ENCODE measurements around the gene GMEB2.
"Not testable (repeated sequence)": the region's sequence is repeated elsewhere in the genome, so short reads cannot be mapped to it uniquely, and the experiment has no call there.

GMEB2 gene

DNA sequence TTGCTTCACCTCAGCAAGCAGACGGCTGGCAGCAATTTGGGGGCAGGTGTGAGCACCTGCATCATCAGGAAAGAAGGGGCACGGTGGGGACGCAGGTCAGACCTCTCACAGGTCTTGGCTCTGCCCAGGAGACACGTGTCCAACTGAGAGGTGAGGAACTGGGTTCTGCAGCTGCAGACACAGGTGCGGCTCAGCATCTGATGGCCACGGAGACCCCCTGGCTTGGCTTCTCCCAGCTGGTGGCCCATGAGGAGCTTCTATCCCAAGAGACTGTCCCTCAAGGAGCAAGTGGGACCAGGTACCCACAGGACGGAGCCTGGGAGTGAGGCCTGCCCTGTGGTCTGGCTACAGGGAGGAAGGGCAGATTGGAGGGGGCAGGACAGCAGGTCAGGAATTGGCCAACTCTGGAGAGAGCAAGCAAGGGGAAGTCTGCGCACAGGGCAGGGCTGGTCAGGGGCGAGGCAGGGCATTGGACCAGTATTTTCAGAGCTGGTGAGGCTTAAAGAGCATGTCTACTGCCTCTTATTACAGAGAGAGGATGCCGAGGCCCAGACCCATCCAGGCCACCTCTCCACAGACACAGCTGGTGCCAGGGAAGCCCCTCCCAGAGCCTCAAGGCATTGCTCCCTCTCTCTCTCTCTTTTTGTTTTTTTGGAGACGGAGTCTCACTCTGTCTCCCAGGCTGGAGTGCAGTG is 22.1 kb upstream of the GMEB2 start:
- no peaks in the 10 kb centered on the region for H3K36me3 ChIP-seq (ENCODE audit: control insufficient read depth in 1 of 2, insufficient read depth in 2 of 2, low read length in 2 of 2)
- H3K4me3 ChIP-seq (ENCODE audit: low read depth in 1 of 2, low read length in 2 of 2), result no peak overlapping the region
- peaks cover 0 to 5% of the 10 kb centered on the region in 2 donors for H3K4me1 ChIP-seq (ENCODE audit: control insufficient read depth in 1 of 2, insufficient read depth in 2 of 2, low read length in 2 of 2)
- H3K27ac ChIP-seq (ENCODE audit: low read depth, low read length), result no peak overlapping the region
- no peak overlapping the region for H3K9ac ChIP-seq (ENCODE audit: low read depth in 1 of 2, low read length in 2 of 2)
- H3K27me3 ChIP-seq (ENCODE audit: control insufficient read depth in 1 of 2, insufficient read depth in 2 of 2, low read length in 2 of 2), result peaks cover 11 to 16% of the 10 kb centered on the region in 2 donors
- H3K9me3 ChIP-seq (ENCODE audit: control insufficient read depth in 1 of 2, low read length in 2 of 2), result no peaks in the 10 kb centered on the region

- H3K4me1 ChIP-seq (ENCODE audit: control insufficient read depth in 1 of 2, insufficient read depth in 2 of 2, low read length in 2 of 2), result no peaks in the 10 kb centered on the region
- H3K9me3 ChIP-seq (ENCODE audit: control insufficient read depth in 1 of 2, low read length in 2 of 2), result no peaks in the 10 kb centered on the region
- H3K27me3 ChIP-seq (ENCODE audit: control insufficient read depth in 1 of 2, insufficient read depth in 2 of 2, low read length in 2 of 2), result peaks cover 15 to 16% of the 10 kb centered on the region in 2 donors
- no peak overlapping the region for H3K9ac ChIP-seq (ENCODE audit: low read depth in 1 of 2, low read length in 2 of 2)
- H3K4me3 ChIP-seq (ENCODE audit: low read depth in 1 of 2, low read length in 2 of 2), result no peak overlapping the region
- no peaks in the 10 kb centered on the region for H3K36me3 ChIP-seq (ENCODE audit: control insufficient read depth in 1 of 2, insufficient read depth in 2 of 2, low read length in 2 of 2)
- no peak overlapping the region for H3K27ac ChIP-seq (ENCODE audit: low read depth, low read length)
Observed at GRCh38 chr20:63648190-63648589, 21.3 kb upstream of the GMEB2 start.

DNA sequence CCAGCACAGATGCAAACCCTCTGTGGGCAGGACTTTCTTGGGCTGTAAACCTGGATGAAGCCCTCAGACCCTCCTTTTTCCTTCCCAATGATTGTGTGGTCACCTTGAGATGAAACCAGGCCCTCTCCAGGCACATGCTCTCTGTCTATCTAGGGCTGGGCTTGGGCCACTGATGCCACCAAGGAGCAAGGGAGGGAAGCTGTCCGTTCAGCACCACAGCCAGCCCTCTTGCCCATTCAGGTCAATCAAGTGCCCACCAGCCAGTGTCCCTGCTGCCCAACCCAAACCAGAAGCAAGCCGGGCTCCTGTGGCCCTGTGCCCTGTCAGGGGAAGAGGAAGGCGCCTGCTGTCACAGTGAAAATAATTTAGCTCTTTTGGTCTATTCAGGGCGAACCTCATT is 18.3 kb upstream of the GMEB2 start:
- Histone ChIP-seq H3K36me3 (ENCODE audit: control insufficient read depth in 1 of 2, insufficient read depth in 2 of 2, low read length in 2 of 2) (no peaks in the 10 kb centered on the region), H3K4me3 (ENCODE audit: low read depth in 1 of 2, low read length in 2 of 2) (no peak overlapping the region), H3K27me3 (ENCODE audit: control insufficient read depth in 1 of 2, insufficient read depth in 2 of 2, low read length in 2 of 2) (peaks cover 0 to 8% of the 10 kb centered on the region in 2 donors), H3K9me3 (ENCODE audit: control insufficient read depth in 1 of 2, low read length in 2 of 2) (no peaks in the 10 kb centered on the region), H3K27ac (ENCODE audit: low read depth, low read length) (no peak overlapping the region), H3K9ac (ENCODE audit: low read depth in 1 of 2, low read length in 2 of 2) (no peak overlapping the region), H3K4me1 (ENCODE audit: control insufficient read depth in 1 of 2, insufficient read depth in 2 of 2, low read length in 2 of 2) (peaks cover 0 to 6% of the 10 kb centered on the region in 2 donors)

GRCh38 chr20:63643946-63644345 is 17.0 kb upstream of the GMEB2 start:
- H3K27ac ChIP-seq (ENCODE audit: low read depth, low read length), result no peak overlapping the region
- no peaks in the 10 kb centered on the region for H3K36me3 ChIP-seq (ENCODE audit: control insufficient read depth in 1 of 2, insufficient read depth in 2 of 2, low read length in 2 of 2)
- no peak overlapping the region for H3K4me3 ChIP-seq (ENCODE audit: low read depth in 1 of 2, low read length in 2 of 2)
- H3K4me1 ChIP-seq (ENCODE audit: control insufficient read depth in 1 of 2, insufficient read depth in 2 of 2, low read length in 2 of 2), result peaks cover 0 to 6% of the 10 kb centered on the region in 2 donors
- no peak overlapping the region for H3K9ac ChIP-seq (ENCODE audit: low read depth in 1 of 2, low read length in 2 of 2)
- H3K27me3 ChIP-seq (ENCODE audit: control insufficient read depth in 1 of 2, insufficient read depth in 2 of 2, low read length in 2 of 2), result peaks cover 0 to 8% of the 10 kb centered on the region in 2 donors
- H3K9me3 ChIP-seq (ENCODE audit: control insufficient read depth in 1 of 2, low read length in 2 of 2), result no peaks in the 10 kb centered on the region

GRCh38 chr20:63643499-63643898 is 16.6 kb upstream of the GMEB2 start:
- Histone ChIP-seq H3K27ac (ENCODE audit: low read depth, low read length) (no peak overlapping the region), H3K27me3 (ENCODE audit: control insufficient read depth in 1 of 2, insufficient read depth in 2 of 2, low read length in 2 of 2) (peaks cover 0 to 8% of the 10 kb centered on the region in 2 donors), H3K4me3 (ENCODE audit: low read depth in 1 of 2, low read length in 2 of 2) (no peak overlapping the region)

GRCh38 chr20:63642527-63643247 is 15.8 kb upstream of the GMEB2 start:
- H3K9ac ChIP-seq (ENCODE audit: low read depth in 1 of 2, low read length in 2 of 2), result peak overlapping the region in 1 of 2 donors; percentile 47
- peak overlapping the region; percentile 50 for H3K27ac ChIP-seq (ENCODE audit: low read depth, low read length)
- no peaks in the 10 kb centered on the region for H3K9me3 ChIP-seq (ENCODE audit: control insufficient read depth in 1 of 2, low read length in 2 of 2)
- peaks cover 0 to 8% of the 10 kb centered on the region in 2 donors for H3K27me3 ChIP-seq (ENCODE audit: control insufficient read depth in 1 of 2, insufficient read depth in 2 of 2, low read length in 2 of 2)
- peaks cover 0 to 6% of the 10 kb centered on the region in 2 donors for H3K4me1 ChIP-seq (ENCODE audit: control insufficient read depth in 1 of 2, insufficient read depth in 2 of 2, low read length in 2 of 2)
- no peaks in the 10 kb centered on the region for H3K36me3 ChIP-seq (ENCODE audit: control insufficient read depth in 1 of 2, insufficient read depth in 2 of 2, low read length in 2 of 2)
- peak overlapping the region; percentile 52 to 63 for H3K4me3 ChIP-seq (ENCODE audit: low read depth in 1 of 2, low read length in 2 of 2)

More at GRCh38 chr20:63643499-63643898, 16.6 kb upstream of the GMEB2 start:
- Histone ChIP-seq H3K9me3 (ENCODE audit: control insufficient read depth in 1 of 2, low read length in 2 of 2) (no peaks in the 10 kb centered on the region), H3K9ac (ENCODE audit: low read depth in 1 of 2, low read length in 2 of 2) (no peak overlapping the region), H3K4me1 (ENCODE audit: control insufficient read depth in 1 of 2, insufficient read depth in 2 of 2, low read length in 2 of 2) (peaks cover 0 to 6% of the 10 kb centered on the region in 2 donors), H3K36me3 (ENCODE audit: control insufficient read depth in 1 of 2, insufficient read depth in 2 of 2, low read length in 2 of 2) (no peaks in the 10 kb centered on the region)

- peak overlapping the region; percentile 70 to 74 for H3K4me3 ChIP-seq (ENCODE audit: low read depth in 1 of 2, low read length in 2 of 2)
- peak overlapping the region; percentile 47 to 54 for H3K9ac ChIP-seq (ENCODE audit: low read depth in 1 of 2, low read length in 2 of 2)
- H3K4me1 ChIP-seq (ENCODE audit: control insufficient read depth in 1 of 2, insufficient read depth in 2 of 2, low read length in 2 of 2), result peaks cover 0 to 11% of the 10 kb centered on the region in 2 donors
- no peaks in the 10 kb centered on the region for H3K9me3 ChIP-seq (ENCODE audit: control insufficient read depth in 1 of 2, low read length in 2 of 2)
- H3K36me3 ChIP-seq (ENCODE audit: control insufficient read depth in 1 of 2, insufficient read depth in 2 of 2, low read length in 2 of 2), result no peaks in the 10 kb centered on the region
- peaks cover 0 to 8% of the 10 kb centered on the region in 2 donors for H3K27me3 ChIP-seq (ENCODE audit: control insufficient read depth in 1 of 2, insufficient read depth in 2 of 2, low read length in 2 of 2)
- H3K27ac ChIP-seq (ENCODE audit: low read depth, low read length), result peak overlapping the region; percentile 87
Observed at GRCh38 chr20:63641792-63642523, 15.1 kb upstream of the GMEB2 start.

DNA sequence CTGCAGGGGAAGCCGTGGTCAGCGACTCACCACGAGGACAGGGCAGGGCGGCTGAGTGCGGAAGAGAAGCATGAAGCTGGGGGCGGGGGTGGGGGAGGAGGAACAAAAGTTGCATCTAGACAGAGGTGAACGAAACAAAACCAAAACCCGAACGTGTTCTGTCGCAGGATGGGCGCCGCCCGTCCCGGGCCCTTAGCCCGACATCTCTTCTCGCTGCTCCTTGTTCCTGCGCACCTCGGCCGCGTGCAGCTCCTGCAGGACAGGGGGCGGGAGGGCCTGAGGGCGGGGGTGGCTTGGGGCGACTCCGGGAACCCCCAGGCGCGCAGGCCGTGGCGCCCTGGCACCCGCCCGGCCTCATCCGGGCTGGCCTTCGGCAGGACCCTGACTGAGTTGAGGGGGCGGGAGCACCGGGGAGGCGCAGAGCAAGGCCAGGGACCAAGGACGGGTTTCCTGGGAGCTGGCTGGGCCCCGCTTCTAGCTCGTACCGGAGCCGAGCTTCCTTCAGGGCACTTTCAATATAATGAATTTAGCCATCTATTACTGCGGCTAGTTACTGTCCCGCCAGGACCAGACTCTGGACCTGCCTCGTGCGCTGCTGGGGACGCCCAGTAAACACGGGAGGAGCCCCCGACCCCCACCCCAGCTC is 14.4 kb upstream of the GMEB2 start:
- H3K36me3 ChIP-seq (ENCODE audit: control insufficient read depth in 1 of 2, insufficient read depth in 2 of 2, low read length in 2 of 2), result no peaks in the 10 kb centered on the region
- H3K9me3 ChIP-seq (ENCODE audit: control insufficient read depth in 1 of 2, low read length in 2 of 2), result no peaks in the 10 kb centered on the region
- H3K27me3 ChIP-seq (ENCODE audit: control insufficient read depth in 1 of 2, insufficient read depth in 2 of 2, low read length in 2 of 2), result peaks cover 0 to 8% of the 10 kb centered on the region in 2 donors
- H3K27ac ChIP-seq (ENCODE audit: low read depth, low read length), result peak overlapping the region; percentile 87
- H3K4me1 ChIP-seq (ENCODE audit: control insufficient read depth in 1 of 2, insufficient read depth in 2 of 2, low read length in 2 of 2), result peaks cover 0 to 14% of the 10 kb centered on the region in 2 donors
- H3K9ac ChIP-seq (ENCODE audit: low read depth in 1 of 2, low read length in 2 of 2), result peak overlapping the region; percentile 38 to 54
- H3K4me3 ChIP-seq (ENCODE audit: low read depth in 1 of 2, low read length in 2 of 2), result peak overlapping the region; percentile 70 to 74

DNA sequence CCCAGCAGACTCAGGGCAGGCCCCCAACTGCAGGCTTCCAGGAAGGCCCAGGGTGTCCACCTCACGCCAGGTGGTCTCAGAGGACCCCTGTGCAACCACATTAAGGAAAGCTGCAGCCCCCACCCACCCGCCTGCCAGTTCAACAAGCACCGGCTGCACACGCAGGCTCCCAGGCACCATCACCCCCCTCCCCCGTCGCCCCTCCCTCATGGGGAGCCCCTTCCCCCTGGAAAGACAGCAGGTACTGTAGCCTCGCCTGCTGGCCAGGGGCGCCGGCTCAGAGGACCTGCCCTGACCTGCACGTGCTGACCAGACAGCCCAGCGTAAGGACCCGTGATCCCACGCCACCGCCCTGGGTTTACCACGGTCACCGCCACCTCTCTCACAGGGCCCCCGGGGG is 13.8 kb upstream of the GMEB2 start:
- H3K9me3 ChIP-seq (ENCODE audit: control insufficient read depth in 1 of 2, low read length in 2 of 2); H3K27me3 ChIP-seq (ENCODE audit: control insufficient read depth in 1 of 2, insufficient read depth in 2 of 2, low read length in 2 of 2); H3K36me3 ChIP-seq (ENCODE audit: control insufficient read depth in 1 of 2, insufficient read depth in 2 of 2, low read length in 2 of 2); H3K27ac ChIP-seq (ENCODE audit: low read depth, low read length); H3K9ac ChIP-seq (ENCODE audit: low read depth in 1 of 2, low read length in 2 of 2); H3K4me3 ChIP-seq (ENCODE audit: low read depth in 1 of 2, low read length in 2 of 2): not testable (repeated sequence)
- H3K4me1 ChIP-seq (ENCODE audit: control insufficient read depth in 1 of 2, insufficient read depth in 2 of 2, low read length in 2 of 2), result peaks cover 0 to 14% of the 10 kb centered on the region in 2 donors

All from duodenal mucosa (tissue), 2 donors.